H9 (cell line): ENCODE data around the gene TIMM13. TPM values are rescaled to one million over a fixed set of nuclear protein-coding genes. Genes with fewer than 3 reads are reported as not detected.

ENCODE experiments used
- DNase-seq: peaks from one replicate; pipeline ENCODE4 v3.0.0-alpha.2; 2017
- H2AFZ ChIP-seq: one replicate; pipeline ENCODE4 v1.6.1; 2013; ENCODE audit warnings: mild to moderate bottlenecking, low read length, control low read depth, moderate library complexity
- H2AK5ac ChIP-seq: 2 replicates; pipeline ENCODE4 v1.6.1; 2013; ENCODE audit warnings: low read length, control low read depth, mixed read lengths; ENCODE audit not compliant: insufficient read length
- H2BK120ac ChIP-seq: one replicate; pipeline ENCODE4 v1.6.1; 2013; ENCODE audit warnings: low read depth, mild to moderate bottlenecking, low read length, control low read depth, inconsistent platforms; ENCODE audit not compliant: poor library complexity, severe bottlenecking
- H2BK12ac ChIP-seq: 2 replicates; pipeline ENCODE4 v1.6.1; 2013; ENCODE audit warnings: low read length, control low read depth, mixed read lengths, low read depth; ENCODE audit not compliant: insufficient read length
- H2BK15ac ChIP-seq: 2 replicates; pipeline ENCODE4 v1.6.1; 2013; ENCODE audit warnings: low read depth, low read length, control low read depth
- H2BK20ac ChIP-seq: one replicate; pipeline ENCODE4 v1.6.1; 2013; ENCODE audit warnings: low read depth, mild to moderate bottlenecking, low read length, control low read depth, inconsistent platforms; ENCODE audit not compliant: poor library complexity, severe bottlenecking
- H2BK5ac ChIP-seq: 2 replicates; pipeline ENCODE4 v1.6.1; 2013; ENCODE audit warnings: low read length, control low read depth, mixed read lengths; ENCODE audit not compliant: insufficient read length
- H3K14ac ChIP-seq: 2 replicates; pipeline ENCODE4 v1.6.1; 2013; ENCODE audit warnings: low read length, control low read depth; ENCODE audit not compliant: insufficient read depth
- H3K18ac ChIP-seq: 2 replicates; pipeline ENCODE4 v1.6.1; 2013; ENCODE audit warnings: low read depth, mild to moderate bottlenecking, mixed read lengths, low read length, control low read depth; ENCODE audit not compliant: insufficient read length
- H3K23ac ChIP-seq: 2 replicates; pipeline ENCODE4 v1.6.1; 2013; ENCODE audit warnings: low read length, control low read depth, mixed read lengths, low read depth; ENCODE audit not compliant: insufficient read length
- H3K23me2 ChIP-seq: 2 replicates; pipeline ENCODE4 v1.6.1; 2013; ENCODE audit warnings: low read depth, mild to moderate bottlenecking, mixed read lengths, low read length, control low read depth; ENCODE audit not compliant: insufficient read length, poor library complexity, severe bottlenecking
- H3K27ac ChIP-seq: 2 replicates; pipeline ENCODE4 v1.5.1; 2013; ENCODE audit warnings: low read length, control low read depth, mixed read lengths, low read depth; ENCODE audit not compliant: insufficient read length
- H3K27me3 ChIP-seq: 2 replicates; pipeline ENCODE4 v1.6.1; 2013; ENCODE audit warnings: low read length, control low read depth, inconsistent platforms; ENCODE audit not compliant: insufficient read depth
- H3K4ac ChIP-seq: 2 replicates; pipeline ENCODE4 v1.6.1; 2013; ENCODE audit warnings: low read depth, mild to moderate bottlenecking, control low read depth, inconsistent platforms, low read length, moderate library complexity
- H3K4me1 ChIP-seq: 2 replicates; pipeline ENCODE4 v1.6.1; 2013; ENCODE audit warnings: low read length, control low read depth, inconsistent platforms; ENCODE audit not compliant: insufficient read depth
- H3K4me2 ChIP-seq: 2 replicates; pipeline ENCODE4 v1.6.1; 2013; ENCODE audit warnings: low read length, control low read depth, mixed read lengths; ENCODE audit not compliant: insufficient read length, insufficient read depth
- H3K56ac ChIP-seq: 2 replicates; pipeline ENCODE4 v1.6.1; 2013; ENCODE audit warnings: low read depth, mild to moderate bottlenecking, mixed read lengths, low read length, control low read depth; ENCODE audit not compliant: insufficient read length
- H3K79me1 ChIP-seq: 2 replicates; pipeline ENCODE4 v1.6.1; 2013; ENCODE audit warnings: low read depth, mild to moderate bottlenecking, moderate library complexity, low read length, control low read depth, inconsistent platforms; ENCODE audit not compliant: insufficient read depth, poor library complexity, severe bottlenecking
- H3K79me2 ChIP-seq: 2 replicates; pipeline ENCODE4 v1.6.1; 2013; ENCODE audit warnings: low read length, control low read depth, inconsistent platforms; ENCODE audit not compliant: insufficient read depth
- H3K9ac ChIP-seq: 2 replicates; pipeline ENCODE4 v1.6.1; 2013; ENCODE audit warnings: low read length, control low read depth, mixed read lengths; ENCODE audit not compliant: insufficient read length; ENCODE audit errors: extremely low read depth
- H3K9me3 ChIP-seq: one replicate; pipeline ENCODE4 v1.6.1; 2013; ENCODE audit warnings: low read depth, low read length, inconsistent platforms; ENCODE audit not compliant: control insufficient read depth
- H3T11ph ChIP-seq: one replicate; pipeline ENCODE4 v1.6.1; 2013; ENCODE audit warnings: mild to moderate bottlenecking, low read length, control low read depth, inconsistent platforms
- H4K20me1 ChIP-seq: one replicate; pipeline ENCODE4 v1.6.1; 2013; ENCODE audit not compliant: control insufficient read depth, insufficient read length, insufficient read depth
- H4K5ac ChIP-seq: 2 replicates; pipeline ENCODE4 v1.6.1; 2013; ENCODE audit warnings: low read depth, mild to moderate bottlenecking, mixed read lengths, low read length, control low read depth; ENCODE audit not compliant: insufficient read length
- H4K8ac ChIP-seq: replicated peaks from 2 replicates; pipeline ENCODE4 v1.6.1; 2013; ENCODE audit warnings: low read length, control low read depth, mixed read lengths, low read depth; ENCODE audit not compliant: insufficient read length
- H4K91ac ChIP-seq: 2 replicates; pipeline ENCODE4 v1.6.1; 2013; ENCODE audit warnings: low read depth, mild to moderate bottlenecking, moderate library complexity, mixed read lengths, low read length, control low read depth; ENCODE audit not compliant: insufficient read length
- H3K27ac Mint-ChIP-seq, 3 experiments: 2 replicates in 2 of 3; 3 replicates in 1 of 3; pipeline ENCODE4 v1.8.0; 2020 to 2021; ENCODE audit warnings: mixed read lengths in 3 of 3, mild to moderate bottlenecking in 1 of 3, moderate library complexity in 1 of 3
- H3K27me3 Mint-ChIP-seq: 2 replicates; pipeline ENCODE4 v1.8.0; 2021; ENCODE audit warnings: low read depth, mild to moderate bottlenecking, moderate library complexity, mixed read lengths
- H3K36me3 Mint-ChIP-seq, 3 experiments: 2 replicates in 2 of 3; 3 replicates in 1 of 3; pipeline ENCODE4 v1.8.0; 2020 to 2021; ENCODE audit warnings: low read depth in 3 of 3, mixed read lengths in 3 of 3; ENCODE audit not compliant: insufficient read depth in 1 of 3
- H3K4me1 Mint-ChIP-seq, 2 experiments: 2 replicates each; pipeline ENCODE4 v1.8.0; 2020; ENCODE audit warnings: mixed read lengths in 2 of 2
- H3K4me3 Mint-ChIP-seq, 2 experiments: 2 replicates in 1 of 2; 3 replicates in 1 of 2; pipeline ENCODE4 v1.8.0; 2020 to 2021; ENCODE audit warnings: mild to moderate bottlenecking in 2 of 2, mixed read lengths in 2 of 2, moderate library complexity in 1 of 2
- H3K9me3 Mint-ChIP-seq, 2 experiments: 2 replicates in 1 of 2; 3 replicates in 1 of 2; pipeline ENCODE4 v1.8.0; 2020; ENCODE audit warnings: mild to moderate bottlenecking in 2 of 2, mixed read lengths in 2 of 2, moderate library complexity in 1 of 2
- WGBS: extraction: QIAGEN DNeasy Blood & Tissue Kit; methylation state at CpG from one replicate; pipeline ENCODE4 v1.1.7; 2013; ENCODE audit warnings: missing lambda C conversion rate, low lambda C conversion rate, mixed read lengths; ENCODE audit not compliant: insufficient read length; ENCODE audit errors: extremely low coverage; 5-methylcytosine and 5-hydroxymethylcytosine counted together
- total RNA-seq: library from RNA; stranded (reverse); gene quantifications from 2 replicates; pipeline ENCODE4 v1.2.1, GENCODE V29; 2021
- TF ChIP-seq, protein P1 (sequence below): fragments of 200-600 bp; sonication (generic); conservative IDR thresholded peaks from 3 replicates; pipeline ENCODE4 v1.8.0; 2021; ENCODE audit warnings: antibody characterized with exemption, mild to moderate bottlenecking

TIMM13 gene
- total RNA-seq, 1 experiment from 2014 or later, result 214 TPM

DNA sequence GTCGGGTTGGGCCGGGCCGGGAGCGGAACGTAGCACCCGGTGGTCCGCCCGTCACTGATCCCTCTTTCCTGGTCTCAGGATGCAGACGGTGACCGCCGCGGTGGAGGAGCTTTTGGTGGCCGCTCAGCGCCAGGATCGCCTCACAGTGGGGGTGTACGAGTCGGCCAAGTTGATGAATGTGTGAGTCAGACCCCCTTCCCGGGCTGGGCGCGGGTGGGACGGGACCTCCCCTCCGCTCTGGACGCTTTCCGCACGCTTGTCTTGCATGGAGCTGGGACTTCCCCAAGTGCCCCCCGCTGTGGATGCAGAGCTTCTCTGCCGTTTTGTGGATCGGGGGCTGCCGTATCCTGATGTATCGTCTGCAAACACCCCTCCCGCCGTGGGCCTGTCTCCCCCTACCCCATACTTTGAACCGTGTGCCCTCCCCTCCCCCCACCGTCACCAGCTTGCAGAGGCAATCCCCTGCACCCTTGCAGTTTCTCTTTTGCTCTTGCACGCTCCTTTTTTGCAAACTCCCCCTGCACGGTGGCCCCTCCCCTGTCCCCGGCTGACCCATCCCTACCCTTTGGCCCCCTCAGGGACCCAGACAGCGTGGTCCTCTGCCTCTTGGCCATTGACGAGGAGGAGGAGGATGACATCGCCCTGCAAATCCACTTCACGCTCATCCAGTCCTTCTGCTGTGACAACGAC, 49.2 kb upstream of the TIMM13 start:
- WGBS, result no CpG with 5 or more reads among the region's 42 CpGs
- peaks cover 28% of the 10 kb centered on the region for H3K23me2 ChIP-seq
- TF ChIP-seq, protein P1, sequence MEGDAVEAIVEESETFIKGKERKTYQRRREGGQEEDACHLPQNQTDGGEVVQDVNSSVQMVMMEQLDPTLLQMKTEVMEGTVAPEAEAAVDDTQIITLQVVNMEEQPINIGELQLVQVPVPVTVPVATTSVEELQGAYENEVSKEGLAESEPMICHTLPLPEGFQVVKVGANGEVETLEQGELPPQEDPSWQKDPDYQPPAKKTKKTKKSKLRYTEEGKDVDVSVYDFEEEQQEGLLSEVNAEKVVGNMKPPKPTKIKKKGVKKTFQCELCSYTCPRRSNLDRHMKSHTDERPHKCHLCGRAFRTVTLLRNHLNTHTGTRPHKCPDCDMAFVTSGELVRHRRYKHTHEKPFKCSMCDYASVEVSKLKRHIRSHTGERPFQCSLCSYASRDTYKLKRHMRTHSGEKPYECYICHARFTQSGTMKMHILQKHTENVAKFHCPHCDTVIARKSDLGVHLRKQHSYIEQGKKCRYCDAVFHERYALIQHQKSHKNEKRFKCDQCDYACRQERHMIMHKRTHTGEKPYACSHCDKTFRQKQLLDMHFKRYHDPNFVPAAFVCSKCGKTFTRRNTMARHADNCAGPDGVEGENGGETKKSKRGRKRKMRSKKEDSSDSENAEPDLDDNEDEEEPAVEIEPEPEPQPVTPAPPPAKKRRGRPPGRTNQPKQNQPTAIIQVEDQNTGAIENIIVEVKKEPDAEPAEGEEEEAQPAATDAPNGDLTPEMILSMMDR, result no peak
- H2BK20ac ChIP-seq, result no peak overlapping the region
- H3K23ac ChIP-seq, result no peak overlapping the region
- no peak overlapping the region for H2BK12ac ChIP-seq
- no peak overlapping the region for H2BK120ac ChIP-seq
- H3K4ac ChIP-seq, result no peak overlapping the region
- H3K27me3 ChIP-seq, result peaks cover 7% of the 10 kb centered on the region; the same call in 1 of the 2 replicates
- peaks cover 4% of the 10 kb centered on the region; the same call in 1 of the 2 replicates for H3K4me1 ChIP-seq
- peaks cover 50% of the 10 kb centered on the region for H3K27me3 Mint-ChIP-seq
- H3K4me3 Mint-ChIP-seq, result peak overlapping the region; percentile 88 to 94
- peaks cover 2% of the 10 kb centered on the region; the same call in 1 of the 2 replicates for H3K79me2 ChIP-seq
- peaks cover 0 to 3% (median 1%) of the 10 kb centered on the region in 3 experiments; a peak in 1 of 7 replicates for H3K36me3 Mint-ChIP-seq
- no peak for DNase-seq
- H3K4me2 ChIP-seq, result peak overlapping the region; percentile 65
- H3K9me3 Mint-ChIP-seq, result 0 out of 5 replicates have a peak, but pooled peaks cover 0 to 2% of the 10 kb centered on the region in 2 experiments
- H3T11ph ChIP-seq, result no peak overlapping the region
- H3K4me1 Mint-ChIP-seq, result peaks cover 17 to 26% of the 10 kb centered on the region in 2 experiments
- no peaks in the 10 kb centered on the region for H3K79me1 ChIP-seq
- peaks cover 3% of the 10 kb centered on the region for H4K20me1 ChIP-seq
- H3K9me3 ChIP-seq, result no peaks in the 10 kb centered on the region
- H3K18ac ChIP-seq, result no peak overlapping the region
- peak overlapping the region; percentile 73 for H3K9ac ChIP-seq
- no peak overlapping the region for H2BK5ac ChIP-seq
- no peak overlapping the region for H3K27ac ChIP-seq
- H3K14ac ChIP-seq, result no peak overlapping the region
- no peak overlapping the region for H4K8ac ChIP-seq
- no peak overlapping the region for H2AFZ ChIP-seq
- H3K27ac Mint-ChIP-seq, result peak overlapping the region in 1 of 3 experiments; percentile 81; a peak in 3 of 7 replicates
- no peak overlapping the region for H4K5ac ChIP-seq
- no peak overlapping the region for H2AK5ac ChIP-seq
- H2BK15ac ChIP-seq, result no peak overlapping the region
- H3K56ac ChIP-seq, result no peak overlapping the region
- no peak overlapping the region for H4K91ac ChIP-seq
